Fibroblast of peridontal ligament (primary cell): ENCODE data around the gene FRMD3.
"Not testable (repeated sequence)": the region's sequence is repeated elsewhere in the genome, so short reads cannot be mapped to it uniquely, and the experiment has no call there.

Experiments
- DNase-seq: peaks from one replicate; pipeline ENCODE4 v3.0.0-alpha.2; 2010; ENCODE audit errors: extremely low read depth

The FRMD3 gene

GRCh38 chr9:83523684-83524083, 14.5 kb downstream of the FRMD3 start:
- no peak for DNase-seq

- no peak for DNase-seq
These were observed 16.8 kb downstream of the FRMD3 start for GRCh38 chr9:83521411-83521810.

- DNase-seq = no peak
These were observed 17.2 kb downstream of the FRMD3 start for GRCh38 chr9:83521011-83521410.

GRCh38 chr9:83520292-83520691, 17.9 kb downstream of the FRMD3 start:
- no peak for DNase-seq

- DNase-seq = not testable (repeated sequence)
These were observed 20.2 kb downstream of the FRMD3 start for GRCh38 chr9:83517980-83518379.

GRCh38 chr9:83514767-83515166, 23.4 kb downstream of the FRMD3 start:
- no peak for DNase-seq

- no peak for DNase-seq
These were observed 25.6 kb downstream of the FRMD3 start for GRCh38 chr9:83512621-83513020.

- no peak for DNase-seq
These were observed 27.1 kb downstream of the FRMD3 start for GRCh38 chr9:83511051-83511450.

- DNase-seq = peak; percentile 21
These were observed 28.8 kb downstream of the FRMD3 start for GRCh38 chr9:83509402-83509801.

GRCh38 chr9:83508067-83508466, 30.1 kb downstream of the FRMD3 start:
- DNase-seq = no peak

- DNase-seq = no peak
These were observed 32.9 kb downstream of the FRMD3 start for GRCh38 chr9:83505282-83505681.

GRCh38 chr9:83503866-83504265, 34.3 kb downstream of the FRMD3 start:
- DNase-seq = no peak

GRCh38 chr9:83501565-83501964, 36.6 kb downstream of the FRMD3 start:
- no peak for DNase-seq

GRCh38 chr9:83497441-83497840, 40.8 kb downstream of the FRMD3 start:
- no peak for DNase-seq

- no peak for DNase-seq
These were observed 46.2 kb downstream of the FRMD3 start for GRCh38 chr9:83491995-83492394.

- DNase-seq = no peak
These were observed 46.8 kb downstream of the FRMD3 start for GRCh38 chr9:83491413-83491812.

GRCh38 chr9:83489961-83490360, 48.2 kb downstream of the FRMD3 start:
- DNase-seq = no peak

GRCh38 chr9:83484990-83485389, 53.2 kb downstream of the FRMD3 start:
- no peak for DNase-seq

- no peak for DNase-seq
These were observed 55.0 kb downstream of the FRMD3 start for GRCh38 chr9:83483223-83483622.

GRCh38 chr9:83479765-83480164, 58.4 kb downstream of the FRMD3 start:
- DNase-seq = no peak

GRCh38 chr9:83477571-83477970, 60.6 kb downstream of the FRMD3 start:
- no peak for DNase-seq

- DNase-seq = no peak
These were observed 61.1 kb downstream of the FRMD3 start for GRCh38 chr9:83477120-83477519.

- no peak for DNase-seq
These were observed 61.7 kb downstream of the FRMD3 start for GRCh38 chr9:83476513-83476912.

- DNase-seq = no peak
These were observed 62.5 kb downstream of the FRMD3 start for GRCh38 chr9:83475741-83476140.

- DNase-seq = no peak
These were observed 63.6 kb downstream of the FRMD3 start for GRCh38 chr9:83474631-83475030.
